GM21619 (cell line): ENCODE measurements around the gene OR1I1.
"Not testable (repeated sequence)": the region's sequence is repeated elsewhere in the genome, so short reads cannot be mapped to it uniquely, and the experiment has no call there.

ENCODE experiments used
- ATAC-seq: cut with Tn5 transposase; IDR thresholded peaks from one replicate; pipeline ENCODE4 v1.9.1; 2021; ENCODE audit not compliant: unreplicated experiment

The OR1I1 gene, protein sequence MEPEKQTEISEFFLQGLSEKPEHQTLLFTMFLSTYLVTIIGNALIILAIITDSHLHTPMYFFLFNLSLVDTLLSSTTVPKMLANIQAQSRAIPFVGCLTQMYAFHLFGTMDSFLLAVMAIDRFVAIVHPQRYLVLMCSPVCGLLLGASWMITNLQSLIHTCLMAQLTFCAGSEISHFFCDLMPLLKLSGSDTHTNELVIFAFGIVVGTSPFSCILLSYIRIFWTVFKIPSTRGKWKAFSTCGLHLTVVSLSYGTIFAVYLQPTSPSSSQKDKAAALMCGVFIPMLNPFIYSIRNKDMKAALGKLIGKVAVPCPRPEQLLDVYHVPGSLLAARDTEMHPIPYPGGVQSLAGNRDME

DNA sequence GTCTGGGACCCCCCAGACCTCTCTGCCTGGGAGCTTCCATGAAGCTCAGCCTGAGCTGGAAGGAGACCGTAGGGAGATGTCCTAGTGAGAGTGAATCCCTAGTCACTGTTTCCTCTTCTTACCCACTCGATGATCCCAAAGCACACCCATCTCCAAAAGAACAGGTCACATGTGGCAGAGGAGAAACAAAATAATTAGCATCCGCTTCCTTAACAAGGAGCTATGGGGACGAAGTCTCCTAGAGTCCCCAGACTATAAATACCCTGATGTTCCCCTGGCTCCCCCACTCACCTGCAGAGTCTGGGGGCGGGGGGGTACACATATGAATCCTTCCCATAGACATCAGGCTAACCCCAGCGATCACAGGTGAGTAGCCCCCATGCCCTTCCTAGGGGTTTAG, at the start of gene OR1I1:
TSS of gene OR1I1 (plus strand) at position 301 of the 400 bp plus-strand sequence. CDS start 4,855 bp downstream, outside the sequence.
- ATAC-seq = no peak

DNA sequence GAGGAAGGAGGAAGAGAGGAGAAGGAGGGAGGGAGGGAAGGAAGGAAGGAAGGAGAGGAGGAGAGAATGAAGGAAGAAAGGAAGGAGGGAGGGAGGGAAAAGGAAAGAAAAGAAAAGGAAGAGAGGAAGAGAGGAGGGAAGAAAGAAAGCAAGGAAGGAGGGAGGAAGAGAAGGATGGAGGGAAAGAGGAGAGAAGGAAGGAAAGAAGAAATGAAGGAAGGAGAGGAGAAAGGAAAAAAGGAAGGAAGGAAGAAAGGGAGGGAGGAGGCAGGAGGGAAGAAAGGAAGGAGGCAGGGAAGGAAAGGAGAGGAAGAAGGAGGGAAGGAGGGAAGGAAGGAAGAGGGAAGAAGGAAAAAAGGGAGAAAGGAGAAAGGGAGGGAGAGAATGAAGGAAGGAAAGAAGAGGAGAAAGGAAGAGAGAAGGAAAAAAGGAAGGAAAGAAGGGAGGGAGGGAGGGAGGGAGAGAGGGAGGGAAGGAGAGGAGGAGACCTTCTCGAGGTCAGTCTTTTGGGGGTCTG, 46.2 kb upstream of the OR1I1 start:
- no peak for ATAC-seq

DNA sequence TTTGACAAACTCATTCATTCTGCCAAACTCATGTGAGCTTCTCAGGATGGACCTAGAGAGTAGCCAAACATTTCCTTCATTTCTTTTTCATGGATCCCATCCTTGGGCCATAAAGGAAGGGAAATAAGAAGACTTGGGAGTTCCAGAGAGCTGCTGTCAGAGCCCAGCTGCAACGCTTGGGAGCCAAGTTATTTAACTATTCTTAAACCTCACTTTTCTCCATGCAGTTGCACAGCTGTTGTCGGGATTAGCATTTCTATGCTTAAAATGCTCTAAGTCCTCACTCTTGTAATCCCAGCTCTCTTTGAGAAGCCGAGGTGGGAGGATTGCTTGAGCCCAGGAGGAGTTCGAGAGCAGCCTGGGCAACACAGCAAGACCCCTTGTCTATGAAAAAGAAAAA, 44.4 kb upstream of the OR1I1 start:
- ATAC-seq = no peak

DNA sequence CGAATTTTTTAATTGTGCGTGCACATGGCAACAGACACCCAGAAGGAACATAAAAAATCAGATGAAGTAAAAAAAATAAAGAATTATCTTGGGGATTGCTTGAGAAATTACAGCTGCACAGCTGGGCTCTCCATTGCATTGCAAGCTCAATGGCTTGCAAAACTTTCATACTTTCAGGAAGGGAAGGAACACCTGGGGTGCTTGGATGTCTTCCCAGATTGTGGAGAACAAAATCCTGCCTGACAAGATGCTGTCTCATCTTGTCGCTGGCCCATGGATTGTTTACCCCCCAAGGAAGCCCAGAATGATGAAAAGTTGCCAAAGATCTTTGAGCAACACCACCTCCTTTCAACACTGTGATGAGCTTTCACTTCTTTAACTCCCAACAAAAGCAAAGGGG, 43.7 kb upstream of the OR1I1 start:
- no peak for ATAC-seq

DNA sequence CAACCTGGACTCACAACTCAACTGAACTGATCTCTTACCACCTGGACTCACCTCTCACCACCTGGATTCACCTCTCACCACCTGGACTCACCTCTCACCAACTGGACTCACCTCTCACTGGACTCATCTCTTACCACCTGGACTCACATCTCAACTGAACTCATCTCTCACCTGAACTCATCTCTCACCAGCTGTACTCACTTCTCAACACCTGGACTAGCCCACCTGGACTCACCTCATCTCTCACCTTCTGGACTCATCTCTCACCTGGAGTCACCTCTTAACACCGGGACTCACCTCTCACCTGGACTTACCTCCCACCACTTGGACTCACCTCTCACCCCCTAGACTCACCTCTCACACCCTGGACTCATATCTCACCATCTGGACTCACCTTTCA, 40.0 kb upstream of the OR1I1 start:
- no peak for ATAC-seq

DNA sequence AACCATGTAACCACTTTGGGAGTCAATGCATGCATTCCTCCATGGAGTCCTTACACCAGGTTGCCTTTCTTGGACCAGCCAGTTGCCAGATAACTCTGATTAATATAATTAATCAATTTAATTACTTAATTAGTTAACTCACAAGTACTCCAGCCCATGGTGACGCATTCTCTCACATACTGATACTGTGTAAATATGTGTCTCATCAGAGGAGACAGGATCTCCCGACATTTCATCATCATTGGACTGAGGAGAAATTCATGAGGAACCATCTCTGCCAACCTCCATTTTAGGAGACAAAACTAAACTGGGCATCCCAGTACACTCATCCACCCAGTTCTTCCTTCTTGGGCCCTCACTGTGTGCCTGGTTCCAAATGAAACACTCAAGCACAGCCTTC, 39.2 kb upstream of the OR1I1 start:
- no peak for ATAC-seq

DNA sequence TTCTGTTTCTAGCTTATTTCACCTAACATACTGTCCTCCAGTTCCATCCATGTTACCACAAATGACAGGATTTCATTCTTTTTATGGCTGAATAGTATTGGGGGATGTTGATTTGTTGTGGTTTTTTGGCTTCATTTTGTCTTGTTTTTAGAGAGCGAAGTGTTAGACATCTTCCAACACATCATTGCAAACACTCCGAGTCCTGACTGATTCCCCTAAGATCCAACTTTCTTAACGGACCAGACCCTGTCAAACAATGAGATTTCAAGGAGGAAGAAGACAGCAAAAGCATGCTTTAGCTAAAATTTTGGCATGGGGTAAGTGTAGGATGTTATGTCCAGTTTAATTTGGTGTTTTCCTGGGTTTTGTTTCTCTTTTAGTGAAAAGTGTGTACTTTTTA, 36.5 kb upstream of the OR1I1 start:
- ATAC-seq = no peak

DNA sequence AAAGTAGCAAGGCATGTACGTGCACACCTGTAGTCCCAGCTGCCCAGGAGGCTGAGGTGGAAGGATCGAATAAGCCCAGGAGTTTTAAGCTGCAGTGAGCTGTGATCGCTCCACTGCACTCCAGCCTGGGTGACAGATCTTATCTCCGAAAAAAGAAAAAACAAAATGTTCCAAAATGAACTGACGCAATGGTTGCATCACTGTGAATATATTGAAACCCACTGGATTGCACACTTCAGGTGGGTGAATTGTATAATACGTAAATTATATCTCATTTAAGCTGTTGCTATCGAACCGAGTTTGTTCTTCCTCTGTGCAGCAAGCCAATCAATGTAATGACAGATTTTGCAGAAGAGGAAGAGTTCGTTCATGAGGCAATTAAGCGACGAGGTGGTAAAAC, 34.3 kb upstream of the OR1I1 start:
- ATAC-seq = no peak

DNA sequence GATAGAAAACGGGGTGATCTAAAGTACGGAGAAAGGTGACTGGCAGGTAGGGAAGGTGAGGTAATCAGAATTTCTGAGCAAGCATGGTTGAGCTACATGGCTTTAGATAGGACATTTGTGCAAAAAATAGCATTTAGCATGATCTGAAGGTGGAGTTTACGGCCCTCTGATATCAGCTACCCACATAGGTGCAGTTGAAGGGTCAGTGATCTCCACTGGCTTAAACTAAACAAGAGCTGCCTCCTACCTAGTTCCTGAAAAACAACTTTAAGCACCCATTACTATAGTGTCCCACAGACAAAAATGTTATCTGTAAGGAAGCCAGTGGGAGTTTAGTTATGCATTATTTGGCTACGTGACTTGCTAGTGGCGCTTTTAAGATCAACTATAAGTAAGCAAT, 33.9 kb upstream of the OR1I1 start:
- no peak for ATAC-seq

DNA sequence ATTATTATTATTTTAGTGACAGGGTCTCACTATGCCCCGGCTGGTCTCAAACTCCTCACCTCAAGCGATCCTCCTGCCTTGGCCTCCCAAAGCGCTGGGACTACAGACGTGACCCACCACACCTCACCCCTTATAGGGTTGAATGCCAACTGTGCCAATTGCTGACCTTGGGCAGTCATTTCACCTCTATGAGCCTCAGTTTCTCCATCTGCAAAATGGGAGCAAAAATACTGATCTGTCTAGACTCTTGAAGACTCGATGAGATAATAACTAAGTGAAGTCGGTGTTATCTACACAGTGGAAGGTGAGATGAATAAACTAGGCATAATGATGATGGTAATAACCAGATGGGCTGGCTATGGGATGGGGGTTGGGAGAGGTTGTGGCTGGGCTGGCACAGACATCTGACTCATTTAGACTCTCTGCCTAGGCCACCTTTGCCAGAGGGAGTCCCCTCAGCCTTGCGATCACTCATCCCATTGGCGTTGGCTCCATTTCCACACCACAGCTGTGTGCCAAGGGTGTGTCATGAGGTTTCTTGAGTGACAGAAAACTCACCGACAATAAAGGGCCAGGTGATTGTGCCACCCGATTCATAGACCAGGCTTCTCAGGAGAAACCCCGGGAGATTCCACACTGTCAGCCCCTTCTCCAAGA, 33.0 kb upstream of the OR1I1 start, which contains the start of gene CASP14:
TSS of gene CASP14 (plus strand) at position 596 of the 657 bp plus-strand sequence. CDS start 2,772 bp downstream, outside the sequence.
- no peak for ATAC-seq

DNA sequence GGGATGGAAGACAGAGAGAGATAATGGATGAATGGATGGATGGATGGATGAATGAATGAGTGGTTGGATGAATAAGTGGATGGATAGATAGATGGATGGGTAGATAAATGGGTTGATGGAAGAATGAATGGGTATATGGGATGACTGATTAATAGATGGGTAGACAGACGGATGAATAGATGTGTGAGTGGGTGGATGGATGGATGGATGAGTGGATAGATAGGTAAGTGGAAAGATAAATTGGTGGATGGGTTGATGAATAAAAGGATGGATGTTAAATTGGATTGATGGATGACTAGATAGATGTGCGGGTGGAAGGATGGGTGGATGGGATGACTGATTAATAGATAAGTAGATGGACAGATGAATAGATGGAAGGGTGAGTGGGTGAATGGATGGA, 31.4 kb upstream of the OR1I1 start:
- no peak for ATAC-seq

DNA sequence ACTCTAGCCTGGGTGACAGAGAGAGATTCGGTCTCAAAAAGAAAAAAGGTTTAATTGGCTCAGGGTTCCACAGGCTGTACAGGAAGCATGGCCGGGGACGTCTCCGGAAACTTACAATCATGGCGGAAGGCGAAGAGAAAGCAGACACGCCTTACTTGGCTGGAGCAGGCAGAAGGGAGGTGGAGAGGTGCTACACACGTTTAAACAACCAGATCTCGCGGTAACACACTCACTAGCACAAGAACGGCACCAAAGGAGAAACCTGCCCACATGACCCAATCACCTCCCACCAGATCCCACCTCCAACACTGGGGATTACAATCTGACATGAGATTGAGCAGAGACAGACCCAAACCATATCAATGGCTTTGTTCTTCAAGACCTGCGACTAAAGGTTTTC, 20.0 kb upstream of the OR1I1 start:
- no peak for ATAC-seq

DNA sequence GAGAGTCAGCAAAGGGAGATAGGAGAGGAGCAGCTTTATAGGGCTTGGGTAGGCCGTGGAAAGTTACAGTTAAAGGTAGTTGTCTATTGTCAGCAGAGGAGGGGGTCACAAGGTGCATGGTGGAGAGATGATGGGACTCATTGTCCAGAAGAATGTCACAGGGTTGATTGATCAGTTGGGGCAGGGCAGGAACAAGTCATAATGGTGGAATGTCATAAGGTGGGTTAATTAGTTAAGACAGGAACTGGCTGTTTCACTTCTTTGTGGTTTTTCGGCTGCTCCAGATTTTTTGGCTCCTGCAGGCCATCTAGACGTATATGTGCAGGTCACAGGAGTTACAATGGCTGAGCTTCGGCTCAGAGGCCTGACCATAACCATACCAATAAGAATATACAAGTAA, 11.6 kb upstream of the OR1I1 start:
- not testable (repeated sequence) for ATAC-seq

DNA sequence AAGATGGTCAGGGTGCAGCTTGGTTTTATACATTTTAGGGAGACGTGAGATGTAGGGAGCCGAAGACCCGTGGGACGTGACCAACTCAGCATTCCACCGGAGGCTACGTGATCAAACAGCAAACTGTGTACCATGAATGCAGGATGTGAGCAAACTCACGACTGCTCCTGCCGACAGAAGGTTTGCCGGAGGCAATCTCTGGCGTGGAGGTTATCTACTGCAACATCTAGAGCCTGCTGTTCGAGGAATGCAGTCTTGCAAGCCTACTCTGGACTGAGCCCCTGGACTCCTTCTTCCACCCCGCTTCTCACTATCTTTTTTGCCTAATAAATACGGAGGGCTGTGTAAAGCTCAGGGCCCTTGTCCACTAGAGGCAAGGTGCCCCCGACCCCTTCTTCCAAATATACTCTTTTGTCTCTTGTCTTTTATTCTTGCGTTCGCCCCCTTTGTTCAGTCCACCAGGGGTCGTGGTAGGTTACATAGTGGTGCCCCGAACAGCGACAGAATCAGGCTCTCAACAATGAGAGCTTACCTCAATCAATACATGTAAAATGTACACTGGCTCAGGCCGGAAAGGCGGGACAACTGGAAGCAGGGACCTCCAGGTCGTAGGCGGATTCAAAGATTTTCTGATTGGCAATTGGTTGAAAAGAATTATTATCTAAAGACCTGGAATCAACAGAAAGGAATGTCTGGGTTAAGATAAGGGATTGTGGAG, 8.9 kb upstream of the OR1I1 start:
- ATAC-seq = no peak

DNA sequence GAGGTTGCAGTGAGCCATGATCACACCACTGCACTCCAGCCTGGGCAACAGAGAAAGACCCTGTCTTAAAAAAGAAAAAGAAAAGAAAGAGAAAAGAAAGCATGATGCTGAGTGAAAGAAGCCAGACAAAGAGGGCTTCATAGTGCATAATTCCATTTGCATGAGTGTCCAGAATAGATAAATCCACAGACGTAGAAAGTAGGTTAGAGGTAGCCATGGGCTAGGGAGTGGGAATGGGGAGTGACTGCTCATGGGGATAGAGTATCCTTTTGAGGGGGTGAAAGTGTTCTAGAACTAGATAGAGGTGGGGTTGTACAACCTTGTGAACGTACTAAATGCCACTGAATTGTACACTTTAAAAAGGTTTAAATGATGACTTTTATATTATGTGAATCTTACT, 7.6 kb upstream of the OR1I1 start:
- no peak for ATAC-seq

DNA sequence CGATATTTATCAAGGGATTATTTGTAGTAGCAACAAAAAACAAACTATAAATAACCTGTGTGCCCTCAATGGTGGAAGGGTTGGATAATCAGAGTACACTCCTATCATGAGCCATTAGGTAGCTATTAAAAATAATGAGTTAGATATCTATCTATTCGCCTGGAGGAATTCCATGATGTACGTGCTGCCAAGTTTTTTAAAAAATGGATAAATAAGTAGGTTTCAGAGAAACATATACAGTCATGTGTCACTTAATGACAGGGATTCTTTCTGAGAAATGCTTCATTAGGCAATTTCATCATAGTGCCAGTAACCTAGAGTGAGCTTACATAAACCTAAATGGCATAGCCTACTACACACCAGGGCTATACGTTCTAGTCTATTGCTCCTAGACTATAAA, 6.2 kb upstream of the OR1I1 start:
- ATAC-seq = no peak

DNA sequence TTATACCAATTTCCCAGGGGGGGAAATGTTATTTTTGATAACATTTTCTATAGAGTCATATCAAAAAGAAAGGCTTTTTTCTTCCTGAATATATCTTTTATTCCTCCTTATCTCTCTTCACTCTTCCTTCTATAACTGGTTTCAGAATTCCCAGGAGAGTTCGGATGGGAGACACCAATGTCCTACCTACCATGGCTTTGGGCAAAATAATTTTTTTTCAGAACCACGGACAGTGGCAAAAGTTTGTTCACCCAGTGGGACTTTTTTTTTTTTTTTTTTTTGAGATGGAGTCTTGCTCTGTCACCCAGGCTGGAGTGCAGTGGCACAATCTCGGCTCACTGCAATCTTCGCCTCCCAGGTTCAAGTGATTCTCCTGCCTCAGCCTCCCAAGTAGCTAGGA, 2.0 kb upstream of the OR1I1 start:
- not testable (repeated sequence) for ATAC-seq

DNA sequence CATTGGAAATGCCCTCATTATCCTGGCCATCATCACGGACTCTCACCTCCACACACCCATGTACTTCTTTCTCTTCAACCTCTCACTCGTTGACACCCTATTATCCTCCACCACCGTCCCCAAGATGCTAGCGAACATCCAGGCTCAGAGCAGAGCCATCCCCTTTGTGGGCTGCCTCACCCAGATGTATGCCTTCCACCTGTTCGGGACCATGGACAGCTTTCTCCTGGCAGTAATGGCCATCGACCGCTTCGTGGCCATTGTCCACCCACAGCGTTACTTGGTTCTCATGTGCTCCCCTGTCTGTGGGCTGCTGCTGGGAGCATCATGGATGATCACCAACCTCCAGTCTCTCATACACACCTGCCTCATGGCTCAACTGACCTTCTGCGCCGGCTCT, 5.2 kb downstream of the OR1I1 start:
- ATAC-seq = no peak

DNA sequence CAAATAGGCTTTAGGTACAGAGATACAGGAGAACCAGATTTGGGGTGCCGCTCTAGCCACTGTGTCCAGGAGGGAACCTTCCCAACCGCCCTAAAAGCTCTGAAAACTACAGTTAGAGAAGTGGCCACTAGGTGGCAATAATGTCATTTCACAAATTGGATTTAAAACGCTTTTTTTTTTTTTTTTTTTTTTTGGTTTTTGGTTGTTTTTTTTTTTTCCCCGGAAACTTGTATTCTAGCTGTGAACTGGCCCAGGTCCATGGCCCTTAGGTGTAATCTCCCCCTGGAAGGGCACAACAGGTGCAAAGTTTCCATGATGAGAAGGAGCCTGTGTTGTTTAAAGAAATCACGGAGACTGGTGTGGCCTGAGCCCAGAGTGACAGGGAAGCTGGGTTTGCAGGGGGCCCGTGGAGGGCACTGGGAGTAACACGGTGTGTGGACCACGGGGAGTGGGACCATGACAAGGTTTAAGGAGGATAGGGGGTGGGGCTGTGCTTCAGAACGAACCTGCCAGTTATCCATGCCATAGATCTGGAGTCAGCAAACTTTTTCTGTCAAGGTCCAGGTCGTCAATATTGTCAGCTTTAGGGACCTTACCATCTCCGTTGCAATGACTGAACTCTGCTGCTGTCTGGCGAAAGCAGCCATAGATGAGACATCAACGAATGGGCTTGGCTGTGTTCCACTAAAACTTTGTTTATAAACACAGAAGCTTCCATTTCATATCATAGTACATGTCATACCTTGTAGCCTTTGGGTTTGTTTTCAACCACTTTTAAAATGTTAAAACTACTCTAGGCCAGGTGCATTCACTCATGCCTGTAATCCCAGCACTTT, 10.1 kb downstream of the OR1I1 start:
- no peak for ATAC-seq

DNA sequence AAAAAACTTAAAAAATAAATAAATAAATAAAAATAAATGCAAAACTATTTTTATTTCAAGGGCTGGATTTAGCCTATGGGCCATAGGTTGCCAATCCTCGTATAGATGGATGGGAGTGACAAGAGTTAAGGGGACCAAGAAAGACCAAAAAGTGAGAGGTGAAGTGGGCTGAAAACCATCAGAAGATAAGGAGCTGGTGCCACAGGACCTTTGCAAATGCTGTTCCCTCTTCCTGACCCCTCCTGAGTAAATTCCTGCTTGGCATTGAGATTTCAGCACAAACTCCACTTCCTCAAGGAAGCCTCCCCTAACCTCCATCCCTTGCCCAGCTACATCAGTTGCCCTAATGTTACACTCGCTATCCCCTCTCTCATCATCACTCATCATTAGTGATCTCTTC, 11.0 kb downstream of the OR1I1 start:
- ATAC-seq = no peak

DNA sequence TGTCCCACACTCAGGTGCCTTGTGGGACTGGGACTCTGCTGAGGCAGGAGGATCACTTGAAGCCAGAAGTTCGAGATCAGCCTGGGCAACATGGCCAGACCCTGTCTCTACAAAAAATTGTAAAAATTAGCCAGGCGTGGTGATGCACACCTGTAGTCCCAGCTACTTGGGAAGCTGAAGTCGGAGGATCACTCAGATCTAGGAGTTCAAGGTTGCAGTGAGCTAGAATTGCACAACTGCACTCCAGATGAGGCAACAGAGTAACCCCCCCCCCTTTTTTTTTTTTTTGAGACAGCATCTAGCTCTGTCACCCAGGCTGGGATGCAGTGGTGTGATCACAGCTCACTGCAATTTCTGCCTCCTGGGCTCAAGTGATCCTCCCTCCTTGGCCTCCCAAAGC, 14.2 kb downstream of the OR1I1 start:
- ATAC-seq = no peak
